Activated T-cell treated with anti-CD3 and anti-CD28 coated beads, Interleukin-2, amount 50 U/mL, for 1 hour (primary cell): ENCODE measurements around the gene OPN1LW.
"Not testable (repeated sequence)": the region's sequence is repeated elsewhere in the genome, so short reads cannot be mapped to it uniquely, and the experiment has no call there.

Experiments used
- DNase-seq: peaks from one replicate; pipeline ENCODE4 v3.0.0-alpha.2; 2020

OPN1LW gene

GRCh38 chrX:154144010-154144409 lies at the start of gene OPN1LW:
TSS of gene OPN1LW (plus strand) at chrX:154144243. CDS start at chrX:154144284, 41 bp downstream.
- DNase-seq, result not testable (repeated sequence)

DNA sequence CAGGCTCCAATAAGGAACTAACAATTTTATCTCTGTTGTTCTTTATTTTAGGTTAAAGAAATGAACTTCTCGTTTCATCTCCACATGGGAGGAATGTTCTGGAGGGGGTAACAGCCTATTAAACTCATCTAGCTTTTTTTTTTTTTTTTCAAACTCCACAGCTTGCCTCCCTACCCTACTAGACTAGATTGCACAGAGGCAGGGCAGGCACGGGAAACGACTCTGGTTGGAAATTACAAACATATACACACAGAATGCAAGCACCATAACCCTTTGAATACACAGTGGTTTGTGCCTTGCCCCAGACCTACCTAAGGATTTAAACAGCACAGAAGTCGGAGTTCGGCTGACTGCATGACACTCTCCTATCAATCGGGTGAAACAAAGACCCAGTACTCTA lies 49.2 kb upstream of the OPN1LW start:
- DNase-seq, result no peak

- peak; percentile 31 for DNase-seq
These were observed 47.7 kb upstream of the OPN1LW start for GRCh38 chrX:154096140-154097002.

DNA sequence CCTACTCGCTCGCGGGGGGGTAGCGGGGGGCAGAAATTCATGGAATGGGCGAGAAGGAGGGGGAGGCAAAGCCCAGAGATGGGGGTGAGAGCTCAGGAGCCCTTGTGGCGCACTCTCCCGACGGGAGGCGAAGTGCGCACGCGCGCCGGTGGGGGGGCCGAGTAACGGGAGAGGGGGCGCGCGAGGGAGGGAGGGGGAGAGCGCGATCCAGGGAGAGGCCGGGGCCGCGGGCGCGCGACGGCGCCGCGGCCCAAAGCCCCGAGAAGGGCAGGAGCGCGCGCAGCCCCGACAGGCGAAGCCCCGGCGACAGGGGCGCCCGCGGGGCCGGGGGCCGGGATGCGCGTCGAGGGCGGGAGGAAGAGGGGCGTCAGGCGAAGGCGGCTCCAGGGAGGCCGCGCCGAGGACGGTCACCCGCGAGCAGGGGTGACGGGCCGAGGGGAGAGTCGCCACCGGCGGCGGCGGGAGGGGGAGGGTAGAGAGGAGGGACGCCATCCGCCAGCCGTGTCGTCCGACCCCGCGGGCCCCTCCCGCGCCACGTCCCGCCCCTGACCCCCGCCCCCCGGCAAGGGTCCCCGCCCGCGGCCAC lies 46.9 kb upstream of the OPN1LW start:
- DNase-seq, result peak; percentile 76

DNA sequence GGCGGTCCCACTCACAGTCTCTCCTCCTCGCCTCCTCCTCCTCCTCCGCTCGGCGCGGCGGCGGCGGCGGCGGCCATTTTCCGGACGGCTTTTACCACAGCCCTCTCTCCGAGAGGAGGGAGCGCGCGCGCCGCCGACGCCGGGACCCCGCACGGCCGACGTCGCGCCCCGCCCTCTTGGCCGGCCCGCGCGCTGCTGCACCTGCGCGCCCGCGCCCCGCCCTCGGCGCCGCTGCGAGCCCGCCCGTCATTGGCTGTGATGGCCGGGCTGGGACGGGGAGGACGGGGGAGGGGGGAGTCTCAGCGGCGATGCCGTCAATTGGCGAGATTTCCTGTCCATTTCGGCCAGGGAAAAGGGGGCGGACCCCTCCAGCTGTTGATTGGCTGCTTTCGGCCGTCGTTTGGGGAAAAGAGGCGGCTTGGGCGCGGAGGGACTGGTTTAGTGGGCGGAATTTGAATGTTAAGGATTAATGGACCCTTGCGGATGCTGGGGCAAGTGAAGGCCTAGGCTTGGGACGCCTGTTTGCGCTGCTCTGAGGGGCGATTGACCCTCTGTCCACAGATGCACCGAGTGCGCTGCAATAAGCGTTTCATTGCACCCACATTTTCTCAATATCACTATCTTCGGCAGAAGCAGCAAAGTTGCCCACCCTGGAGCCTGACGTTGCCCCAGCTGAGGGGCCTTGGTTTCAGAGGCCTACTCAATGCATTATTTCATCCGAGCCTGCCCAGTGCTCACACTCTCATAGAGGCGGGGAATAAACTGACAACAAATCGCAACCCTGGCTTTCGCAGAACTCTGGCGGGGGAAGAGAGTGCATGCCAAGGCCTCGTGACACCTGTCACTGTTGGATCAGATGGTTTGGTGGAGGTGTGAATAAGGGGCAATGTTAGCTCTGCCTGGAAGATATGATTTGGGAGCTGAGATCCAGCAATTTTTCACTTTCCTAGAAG lies 46.2 kb upstream of the OPN1LW start, which contains the start of gene MECP2:
Gene MECP2 (minus strand): TSS at position 129 of the 953 bp plus-strand sequence.
- peak; percentile 85 for DNase-seq

DNA sequence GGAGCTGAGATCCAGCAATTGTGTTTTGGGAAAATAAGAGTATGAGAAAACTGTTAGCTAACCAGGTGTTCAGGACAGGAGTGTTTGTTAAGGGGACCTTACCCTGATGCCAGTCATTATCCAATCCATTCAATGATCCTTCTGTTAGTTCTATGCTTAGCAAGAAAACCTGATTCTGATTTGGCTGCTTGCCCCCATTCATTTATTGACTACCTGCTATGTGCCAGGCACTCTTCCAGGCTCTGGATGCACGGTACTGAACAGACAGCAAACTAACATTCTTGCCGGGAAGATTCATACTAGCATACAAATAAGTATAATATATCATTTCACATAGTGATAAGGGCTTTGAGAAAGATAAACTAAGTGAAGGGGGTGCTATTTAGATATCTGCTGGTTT lies 45.5 kb upstream of the OPN1LW start:
- DNase-seq, result no peak

GRCh38 chrX:154113729-154114128 lies 30.3 kb upstream of the OPN1LW start:
- no peak for DNase-seq

GRCh38 chrX:154114652-154115051 lies 29.4 kb upstream of the OPN1LW start:
- no peak for DNase-seq

DNA sequence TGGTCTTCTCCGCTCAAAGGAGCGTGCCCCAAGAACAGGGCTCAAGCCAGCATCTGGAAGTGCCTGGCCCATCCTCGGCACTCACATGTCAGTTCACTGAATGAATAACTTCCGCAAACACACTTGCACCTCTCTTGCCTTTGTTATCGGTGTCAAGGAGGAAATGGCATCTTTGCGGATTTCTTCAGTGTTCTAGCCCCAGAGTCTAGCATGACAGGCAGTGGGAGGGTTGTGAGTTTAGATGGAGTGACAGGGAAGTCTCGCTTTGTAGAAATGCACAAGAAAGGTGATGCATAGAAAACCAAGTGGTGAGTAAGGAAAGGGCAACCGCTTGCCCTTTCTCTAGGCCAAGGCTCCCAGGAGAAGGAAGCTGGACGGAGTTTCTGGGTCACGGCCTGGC lies 29.0 kb upstream of the OPN1LW start:
- no peak for DNase-seq

DNA sequence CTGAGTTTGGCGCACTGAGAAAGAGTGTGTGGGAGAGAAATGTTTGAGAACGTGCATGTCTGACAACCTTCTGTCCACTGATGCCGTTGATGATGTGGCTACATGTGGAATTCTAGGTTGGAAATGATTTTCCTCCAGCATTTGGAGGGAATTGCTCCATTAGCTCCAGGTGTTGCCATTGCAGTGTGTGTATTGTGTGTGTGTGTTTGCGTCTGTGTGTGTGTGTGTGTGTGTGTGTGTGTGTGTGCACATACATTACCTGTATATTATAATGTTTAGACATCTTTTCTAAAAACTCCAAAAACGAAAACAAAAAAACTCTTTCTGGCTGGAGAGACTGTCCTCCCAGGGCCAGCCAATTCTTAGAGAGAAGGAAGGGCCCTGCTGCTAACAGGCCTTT lies 28.3 kb upstream of the OPN1LW start:
- DNase-seq, result no peak

GRCh38 chrX:154116426-154117211 lies 27.4 kb upstream of the OPN1LW start:
- DNase-seq, result no peak

- DNase-seq, result no peak
These were observed 26.5 kb upstream of the OPN1LW start for GRCh38 chrX:154117566-154117965.

GRCh38 chrX:154120567-154120966 lies 23.5 kb upstream of the OPN1LW start:
- no peak for DNase-seq

GRCh38 chrX:154121207-154121606 lies 22.8 kb upstream of the OPN1LW start:
- no peak for DNase-seq

GRCh38 chrX:154121961-154122360 lies 22.1 kb upstream of the OPN1LW start:
- no peak for DNase-seq

- DNase-seq, result no peak
These were observed 20.5 kb upstream of the OPN1LW start for GRCh38 chrX:154123241-154124219.

- no peak for DNase-seq
These were observed 18.5 kb upstream of the OPN1LW start for GRCh38 chrX:154125391-154126040.

GRCh38 chrX:154126101-154126500 lies 17.9 kb upstream of the OPN1LW start:
- DNase-seq, result no peak

DNA sequence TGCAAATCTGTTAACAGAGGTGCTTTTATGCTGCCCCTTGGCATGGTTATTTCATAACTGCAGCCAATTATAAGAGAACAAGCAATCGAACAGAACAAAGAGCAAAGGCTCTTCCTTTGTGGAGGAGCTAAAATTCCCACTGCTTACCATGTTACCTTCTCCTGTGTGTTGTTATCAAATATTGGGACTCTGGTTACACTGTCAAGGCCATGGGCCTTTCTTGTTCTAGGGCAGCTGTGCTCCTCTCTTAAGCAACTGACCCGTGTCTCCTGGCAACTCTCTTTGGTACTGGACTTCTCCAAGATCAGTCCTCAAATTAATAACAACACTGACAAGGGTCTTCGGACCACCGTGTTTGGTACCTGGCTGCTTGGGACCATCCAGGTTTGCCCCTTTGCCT lies 12.1 kb upstream of the OPN1LW start:
- DNase-seq, result no peak

DNA sequence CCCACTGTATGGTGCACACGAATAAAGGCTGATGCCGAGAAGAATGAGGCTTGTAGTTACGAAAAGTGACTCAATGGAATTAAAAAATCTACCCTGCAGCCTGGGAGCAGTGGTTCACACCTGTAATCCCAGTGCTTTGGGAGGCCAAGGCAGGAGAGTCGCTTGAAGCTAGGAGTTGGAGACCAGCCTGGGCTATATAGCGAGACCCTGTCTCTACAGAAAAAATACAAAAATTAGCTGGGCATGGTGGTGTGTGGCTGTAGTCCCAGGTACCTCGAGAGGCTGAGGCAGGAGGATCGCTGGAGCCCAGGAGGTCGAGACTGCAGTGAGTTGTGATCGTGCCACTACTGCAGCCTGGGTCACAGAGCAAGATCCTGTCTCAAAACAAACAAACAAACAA lies 11.7 kb upstream of the OPN1LW start:
- DNase-seq, result no peak
